GM21381 (cell line): ENCODE measurements around the gene STRBP.
"Not testable (repeated sequence)": the region's sequence is repeated elsewhere in the genome, so short reads cannot be mapped to it uniquely, and the experiment has no call there.

Experiments used
- ATAC-seq: cut with Tn5 transposase; IDR thresholded peaks from one replicate; pipeline ENCODE4 v1.9.1; 2021; ENCODE audit warnings: mild to moderate bottlenecking, moderate library complexity; ENCODE audit not compliant: unreplicated experiment

The STRBP gene

DNA sequence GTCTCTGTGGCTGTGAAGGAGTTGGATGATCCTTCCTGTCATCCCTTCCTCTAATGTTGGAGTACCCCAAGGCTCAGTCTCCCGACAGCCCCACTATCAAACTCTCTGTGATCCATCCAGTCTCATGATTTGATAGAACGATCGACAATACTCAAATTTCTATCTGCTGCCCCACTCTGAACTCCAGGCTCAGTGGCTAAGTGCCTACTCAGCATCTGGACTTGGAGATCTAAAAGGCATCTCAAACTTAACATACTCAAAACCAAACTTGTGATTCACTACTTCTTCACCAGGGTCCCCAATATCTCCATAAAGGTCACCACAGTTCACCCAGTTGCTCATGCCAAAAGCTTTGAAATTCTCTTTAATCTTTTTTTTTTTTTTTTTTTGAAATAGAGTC lies 15.1 kb upstream of the STRBP start:
- no peak for ATAC-seq

DNA sequence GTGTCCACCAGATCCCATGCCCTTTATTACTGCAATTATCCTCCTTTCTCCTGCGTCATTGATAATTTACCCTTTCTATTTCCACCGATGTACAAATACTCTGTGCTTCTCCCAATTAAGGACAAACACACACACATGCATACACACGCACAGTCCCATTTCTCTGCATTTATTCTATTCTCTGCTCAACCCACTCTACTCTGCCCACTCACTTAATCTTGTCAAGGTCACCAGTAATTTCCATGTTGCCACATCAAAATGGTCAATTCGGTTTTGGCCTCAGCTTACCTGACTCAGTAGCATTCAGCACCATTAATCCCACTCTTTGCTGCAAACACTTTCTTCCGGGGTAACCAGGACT lies 14.6 kb upstream of the STRBP start:
- ATAC-seq = no peak

DNA sequence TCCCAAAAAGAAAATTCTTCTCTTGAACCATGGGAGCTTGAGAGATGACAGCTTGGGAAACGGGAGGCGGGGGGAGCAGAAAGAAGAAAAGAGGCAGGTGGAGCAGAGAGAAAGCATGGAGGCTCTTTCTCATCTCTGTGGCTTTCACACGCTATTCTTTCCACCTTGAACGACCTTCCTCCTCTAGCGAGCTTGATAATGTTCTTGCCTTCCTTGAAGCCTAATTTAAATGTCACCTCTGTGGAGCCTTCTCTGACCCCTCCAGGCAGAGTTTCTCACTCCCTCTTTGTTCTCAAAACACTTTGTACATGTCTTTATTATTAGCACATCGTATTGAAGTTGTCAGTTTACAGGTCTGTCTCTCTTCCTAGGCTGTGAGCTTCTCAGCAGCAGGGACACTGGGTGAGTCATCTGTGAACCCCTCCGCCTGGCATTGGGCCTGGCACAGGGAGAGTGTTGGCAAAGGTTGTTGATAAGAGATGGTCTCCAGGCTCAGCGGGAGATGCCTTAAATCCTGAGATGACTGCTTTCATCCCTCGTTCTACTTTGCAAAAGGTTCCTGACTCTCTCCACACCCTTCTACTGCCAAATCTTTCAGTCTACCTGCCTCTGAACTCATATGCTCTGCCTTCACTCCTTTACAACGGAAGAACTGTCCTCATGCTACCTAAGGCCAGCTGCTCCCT lies 14.1 kb upstream of the STRBP start:
- no peak for ATAC-seq

DNA sequence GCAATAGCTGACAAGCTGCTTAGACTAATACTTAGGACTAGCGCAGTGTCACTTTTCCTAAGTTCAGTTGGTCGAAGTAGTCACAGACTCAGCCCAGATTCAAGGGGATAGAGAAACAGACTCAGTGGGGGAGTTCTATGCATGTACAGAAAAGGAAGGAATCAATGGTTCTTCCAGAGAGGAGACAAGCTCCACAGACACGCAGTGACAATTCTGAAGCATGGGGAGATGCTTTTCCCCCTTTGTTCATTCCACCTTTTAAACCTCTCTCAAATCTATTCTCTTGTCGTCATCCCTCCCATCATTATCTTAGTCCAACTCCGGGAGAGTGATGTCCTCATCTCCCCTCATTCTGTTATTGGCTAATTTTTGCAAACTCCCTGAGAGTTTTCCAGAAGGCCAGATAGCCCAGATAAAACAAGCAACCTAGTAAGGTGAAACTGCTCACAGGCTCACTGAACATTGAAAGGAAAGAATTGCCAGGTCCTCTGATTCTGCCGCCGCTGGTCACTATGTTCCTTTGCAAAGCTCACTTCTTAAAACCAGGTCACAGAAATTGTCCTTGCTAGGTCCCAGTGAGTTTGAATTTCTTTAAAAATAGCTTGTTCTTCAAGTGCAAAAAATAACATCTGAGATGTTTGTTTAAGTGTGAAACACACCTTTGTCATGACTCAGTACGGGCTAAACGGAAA lies 13.4 kb upstream of the STRBP start:
- ATAC-seq = no peak

DNA sequence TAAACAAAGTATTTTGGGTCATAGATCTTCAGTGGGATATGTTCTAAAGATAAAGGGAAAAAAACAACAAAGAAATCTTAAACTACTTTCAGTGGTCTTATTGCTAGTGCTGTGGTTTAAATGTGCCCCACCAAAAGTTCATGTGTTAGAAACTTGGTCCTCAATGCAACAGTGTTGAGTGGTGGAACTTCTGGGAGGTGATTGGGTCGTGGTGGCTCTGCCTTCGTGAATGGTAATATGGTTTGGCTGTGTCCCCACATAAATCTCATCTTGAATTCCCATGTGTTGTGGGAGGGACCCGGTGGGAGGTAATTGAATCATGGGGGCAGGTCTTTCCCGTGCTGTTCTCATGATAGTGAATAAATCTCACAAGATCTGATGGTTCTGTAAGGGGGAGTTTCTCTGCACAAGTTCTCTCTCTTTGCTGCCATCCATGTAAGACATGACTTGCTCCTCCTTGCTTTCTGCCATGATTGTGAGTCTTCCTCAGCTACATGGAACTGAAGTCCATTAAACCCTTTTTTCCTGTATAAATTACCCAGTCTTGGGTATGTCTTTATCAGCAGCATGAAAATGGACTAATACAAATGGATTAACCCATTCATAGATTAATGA lies 10.6 kb upstream of the STRBP start:
- not testable (repeated sequence) for ATAC-seq

DNA sequence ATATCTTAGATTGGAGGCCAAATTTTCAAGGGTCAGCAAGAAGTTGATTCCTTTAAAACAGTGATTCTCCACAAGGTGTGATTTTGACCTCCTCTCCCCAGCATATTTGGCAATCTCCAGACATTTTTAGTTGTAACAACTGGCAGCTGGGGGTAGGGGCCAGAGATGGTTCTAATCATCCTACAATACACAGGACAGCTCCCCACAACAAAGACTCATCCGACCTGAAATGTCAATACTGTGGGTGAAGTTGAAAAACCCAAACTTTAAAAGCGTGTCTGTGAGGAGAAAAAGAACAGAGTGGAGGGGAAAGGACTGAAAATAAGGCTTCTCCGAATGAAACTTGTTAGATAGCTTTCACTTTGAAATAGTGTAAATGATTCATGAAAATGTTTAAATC lies 10.0 kb upstream of the STRBP start:
- no peak for ATAC-seq

DNA sequence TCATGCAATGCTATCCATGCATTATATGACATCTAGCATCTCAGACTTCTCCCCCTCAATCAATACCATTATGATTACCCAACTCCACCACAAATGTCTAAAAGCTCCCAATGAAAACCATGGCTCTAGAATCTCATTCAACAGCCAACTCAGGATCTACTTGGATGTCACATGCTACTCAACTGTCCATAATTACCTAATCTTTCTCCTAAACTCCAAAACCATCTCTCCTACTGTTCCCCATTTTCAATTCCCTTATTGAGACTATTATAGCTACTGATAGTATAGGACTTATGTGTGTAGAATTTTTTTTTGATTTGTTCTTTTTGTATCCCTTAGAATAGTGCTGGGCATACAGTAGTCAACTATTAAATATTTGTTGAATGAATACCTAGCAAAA lies 8.2 kb upstream of the STRBP start:
- ATAC-seq = no peak

DNA sequence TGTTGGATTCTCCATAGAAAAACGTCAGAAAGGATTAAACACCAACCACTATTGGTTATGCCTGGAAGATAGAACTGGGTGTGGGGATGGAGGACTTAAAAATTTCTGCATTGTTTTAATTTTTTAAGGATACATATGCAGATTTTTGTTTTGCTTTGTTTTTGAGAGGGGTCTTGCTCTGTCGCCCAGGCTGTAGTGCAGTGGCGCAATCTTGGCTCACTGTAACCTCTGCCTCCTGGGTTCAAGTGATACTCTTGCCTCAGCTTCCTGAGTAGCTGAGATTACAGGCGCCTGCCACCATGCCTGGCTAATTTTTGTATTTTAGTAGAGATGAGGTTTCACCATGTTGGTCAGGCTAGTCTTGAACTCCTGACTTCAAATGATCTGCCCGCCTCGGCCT lies 2.7 kb upstream of the STRBP start:
- ATAC-seq = not testable (repeated sequence)

DNA sequence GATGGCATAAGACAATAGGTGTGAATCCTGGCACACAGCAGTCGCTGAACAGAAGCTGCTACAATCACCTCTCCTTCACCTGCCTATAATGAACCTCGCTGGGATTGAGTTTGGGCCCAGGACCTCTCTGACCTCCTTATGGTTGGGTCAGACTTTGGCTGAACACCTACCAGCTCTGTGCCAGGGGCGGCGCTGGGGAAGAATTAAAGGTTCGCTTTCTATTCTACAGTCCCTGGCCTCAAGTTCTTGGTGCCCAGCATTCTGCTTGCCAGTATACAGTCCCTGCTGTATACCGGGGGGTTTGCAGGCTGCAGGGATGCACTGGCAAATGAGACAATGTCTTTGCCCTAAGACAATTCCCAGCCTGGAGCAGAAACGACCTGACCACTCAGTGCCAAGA lies 895 bp upstream of the STRBP start:
- ATAC-seq = no peak

DNA sequence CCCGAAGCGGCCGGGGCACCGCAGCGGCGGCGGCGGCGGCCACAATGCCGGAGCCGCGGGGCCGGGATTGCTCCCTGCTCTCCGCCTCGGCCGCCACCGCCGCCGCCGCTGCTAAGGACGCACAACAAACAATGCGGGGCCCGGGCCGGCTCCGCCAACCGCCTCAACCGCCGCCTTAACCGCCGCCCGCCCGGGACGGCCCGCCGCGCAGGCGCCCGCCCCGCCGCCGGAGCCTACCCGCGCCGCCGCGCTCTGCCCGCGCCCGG lies 254 bp downstream of the STRBP start:
- ATAC-seq = no peak

DNA sequence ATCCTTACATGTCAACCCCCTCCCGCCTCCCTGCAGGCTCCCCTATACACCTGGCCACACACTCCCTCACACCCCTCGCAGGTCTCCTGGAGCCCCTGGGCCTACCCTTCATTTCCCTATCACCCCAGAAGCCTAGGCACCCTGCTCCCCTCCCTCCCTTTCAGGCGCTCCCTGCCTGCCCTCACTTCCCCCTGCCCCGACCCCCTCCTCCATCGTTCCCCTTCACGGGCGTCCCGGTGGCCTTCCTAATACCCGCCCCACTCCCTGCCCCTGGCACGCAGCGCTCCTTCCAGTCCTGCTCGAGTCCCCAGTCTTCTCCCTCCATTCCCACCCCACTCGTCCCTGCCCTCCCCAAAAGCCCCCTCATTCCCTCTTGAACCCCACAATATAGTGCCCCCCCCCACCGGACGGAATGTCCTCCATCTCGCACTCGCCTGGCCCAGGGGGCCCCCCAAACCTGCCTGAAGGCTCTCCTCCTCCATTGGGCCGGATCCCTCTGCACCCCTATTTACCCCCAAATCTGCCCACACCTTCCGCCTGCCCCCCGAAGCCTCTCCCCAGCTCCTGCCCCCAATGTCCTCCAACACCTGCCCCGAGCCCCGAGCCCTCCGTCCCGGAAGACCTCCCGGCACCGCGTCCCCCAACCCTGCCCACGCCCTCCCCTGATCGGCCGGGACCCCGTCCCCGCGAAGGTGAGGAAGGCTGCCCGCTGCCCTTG lies 746 bp downstream of the STRBP start:
- ATAC-seq = peak; percentile 6

DNA sequence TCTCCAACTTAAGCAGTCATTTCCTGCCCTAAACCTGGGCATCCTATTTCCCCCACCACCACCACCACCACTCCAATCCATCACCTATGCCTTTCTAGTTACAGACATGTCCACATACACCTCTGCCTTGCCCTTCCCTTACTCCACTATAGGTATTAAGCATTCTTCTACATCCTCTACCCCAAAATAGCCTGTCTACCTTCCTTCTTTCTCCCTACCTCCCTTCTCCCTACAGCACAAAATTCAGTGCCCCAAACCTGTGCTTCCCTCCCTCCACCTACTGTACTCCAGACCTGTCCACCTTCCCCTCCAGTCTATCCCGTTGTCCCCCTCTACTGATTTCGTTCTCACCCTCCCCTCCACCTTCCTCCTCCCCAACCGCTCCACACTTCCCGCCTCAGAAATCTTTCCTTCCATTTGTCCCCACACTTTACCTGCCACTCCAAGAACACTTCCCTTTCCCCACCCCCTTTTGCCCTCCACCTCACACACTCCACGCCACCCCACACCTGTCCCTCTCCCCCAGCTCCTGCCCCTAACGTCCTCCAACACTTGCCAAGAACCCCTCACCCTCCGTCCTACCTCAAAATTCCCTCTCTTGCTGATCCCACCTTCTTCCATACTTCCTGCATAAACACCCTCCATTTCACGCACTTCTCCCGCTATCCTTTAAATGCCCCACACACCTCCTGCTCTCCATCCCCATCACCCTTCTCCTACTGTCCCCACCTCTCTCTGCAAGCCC lies 1.6 kb downstream of the STRBP start:
- ATAC-seq = no peak

DNA sequence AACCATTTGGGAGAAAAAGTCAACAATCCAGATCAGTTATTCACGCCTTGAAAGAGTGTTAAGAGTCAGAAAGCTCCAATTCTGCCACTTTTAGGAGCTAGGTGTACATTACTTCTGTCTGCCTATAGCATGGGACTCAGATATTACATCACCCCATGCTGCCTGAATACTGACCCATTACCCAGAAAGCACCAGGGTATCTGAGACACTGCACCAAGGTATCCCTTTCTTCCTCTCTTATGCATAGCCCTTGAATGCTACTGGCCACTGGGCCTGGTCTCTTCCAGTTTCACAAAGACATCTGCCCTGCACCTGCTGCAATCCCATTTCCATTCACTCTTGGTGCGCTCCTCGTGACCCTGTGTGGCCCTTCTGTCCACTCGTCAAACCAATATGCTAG lies 2.6 kb downstream of the STRBP start:
- no peak for ATAC-seq

DNA sequence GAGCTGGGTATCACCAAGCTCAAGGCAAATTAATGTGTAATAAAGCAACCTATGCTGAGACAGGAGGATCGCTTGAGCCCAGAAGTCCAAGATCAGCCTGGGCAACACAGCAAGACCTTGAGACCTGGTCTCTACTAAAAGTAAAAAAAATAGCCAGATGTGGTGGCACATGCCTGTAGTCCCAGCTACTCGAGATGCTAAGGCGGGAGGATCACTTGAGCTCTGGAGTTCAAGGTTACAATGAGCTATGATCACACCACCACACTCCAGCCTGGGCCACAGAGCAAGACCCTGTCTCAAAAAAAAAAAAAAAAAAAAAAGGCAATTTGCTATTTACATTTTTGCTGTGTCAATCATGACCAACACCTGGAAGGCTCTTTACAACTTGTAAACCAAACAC lies 5.2 kb downstream of the STRBP start:
- ATAC-seq = no peak

DNA sequence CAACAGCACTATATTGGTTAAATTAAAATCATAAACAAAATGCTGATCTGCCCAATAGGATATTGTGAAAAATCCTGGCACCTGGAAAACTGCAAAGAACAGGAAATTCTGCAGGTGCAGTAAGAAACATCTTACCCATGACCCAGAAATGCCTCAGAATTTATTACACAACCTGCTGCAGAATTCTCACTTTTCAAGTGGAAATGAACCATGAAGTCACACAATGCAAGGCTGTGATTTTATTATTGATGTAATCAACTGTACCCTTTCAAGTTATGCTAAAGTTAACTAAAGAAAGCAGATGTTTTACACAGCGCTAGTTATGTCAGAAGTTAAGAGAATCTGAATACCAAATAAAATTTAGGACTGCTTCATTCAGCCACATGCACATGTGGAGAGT lies 6.0 kb downstream of the STRBP start:
- ATAC-seq = no peak

DNA sequence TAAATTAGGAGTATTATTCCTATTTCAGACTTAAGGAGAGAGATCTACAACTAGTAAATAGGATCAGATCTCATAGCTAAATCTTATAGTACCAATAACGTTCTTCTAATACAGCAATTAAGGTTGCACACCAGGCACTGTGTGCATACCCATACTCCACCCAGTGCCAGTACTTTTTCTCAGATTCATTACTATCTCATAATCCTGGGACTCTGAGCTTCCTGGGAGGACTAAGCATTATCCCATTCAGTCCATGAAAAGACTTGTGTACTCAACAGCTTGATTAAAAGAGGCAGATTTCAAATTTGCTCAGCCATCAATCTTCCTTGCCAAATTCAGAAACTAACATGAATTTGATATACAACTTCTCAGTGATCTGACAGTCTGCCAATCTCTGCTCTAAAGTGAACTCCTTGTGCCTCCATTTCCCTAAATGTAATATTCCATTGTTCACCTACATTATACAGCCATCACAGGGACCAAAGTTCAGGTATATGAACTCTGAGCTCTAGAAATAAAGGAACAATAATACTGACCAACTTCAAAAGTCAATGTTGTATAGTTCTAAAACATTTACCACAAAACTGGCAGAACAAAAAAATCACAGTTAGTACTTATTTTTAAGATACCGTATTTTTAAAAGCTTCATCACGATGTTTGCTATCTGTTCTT lies 7.2 kb downstream of the STRBP start:
- no peak for ATAC-seq

DNA sequence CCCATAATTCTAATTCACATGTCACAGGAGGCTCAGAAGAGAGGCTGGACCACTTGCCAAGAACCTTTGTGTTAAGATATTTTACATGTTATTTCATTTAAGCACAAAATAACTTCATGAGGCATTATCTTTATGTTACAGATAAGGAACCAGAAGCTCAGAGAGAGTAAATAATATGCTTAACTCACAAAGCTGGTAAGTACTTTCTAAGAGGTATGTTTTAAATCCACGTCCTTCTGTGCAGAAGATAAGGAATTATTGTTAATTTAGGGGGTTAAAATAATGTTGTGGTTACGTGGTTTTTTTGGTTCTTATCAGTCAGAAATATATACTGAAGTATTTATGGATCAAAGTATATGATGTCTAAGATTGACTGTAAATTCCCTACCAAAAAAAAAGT lies 8.0 kb downstream of the STRBP start:
- ATAC-seq = no peak

DNA sequence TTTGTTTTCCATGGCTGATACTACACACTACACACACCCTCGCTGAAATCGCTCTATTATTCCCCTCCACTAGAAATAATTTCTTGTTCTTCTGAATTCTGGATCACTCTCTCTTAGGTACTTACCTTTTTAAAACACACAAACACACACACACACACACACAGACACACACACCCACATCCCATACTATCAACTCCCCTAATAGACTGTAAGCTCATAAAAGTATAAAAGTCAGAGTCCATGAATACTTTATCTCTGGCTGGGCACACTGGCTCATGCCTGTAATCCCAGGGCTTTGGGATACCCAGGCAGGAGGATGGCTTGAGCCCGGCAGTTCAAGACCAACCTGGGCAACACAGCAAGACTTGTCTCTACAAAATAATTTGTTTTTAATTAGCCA lies 11.1 kb downstream of the STRBP start:
- no peak for ATAC-seq

DNA sequence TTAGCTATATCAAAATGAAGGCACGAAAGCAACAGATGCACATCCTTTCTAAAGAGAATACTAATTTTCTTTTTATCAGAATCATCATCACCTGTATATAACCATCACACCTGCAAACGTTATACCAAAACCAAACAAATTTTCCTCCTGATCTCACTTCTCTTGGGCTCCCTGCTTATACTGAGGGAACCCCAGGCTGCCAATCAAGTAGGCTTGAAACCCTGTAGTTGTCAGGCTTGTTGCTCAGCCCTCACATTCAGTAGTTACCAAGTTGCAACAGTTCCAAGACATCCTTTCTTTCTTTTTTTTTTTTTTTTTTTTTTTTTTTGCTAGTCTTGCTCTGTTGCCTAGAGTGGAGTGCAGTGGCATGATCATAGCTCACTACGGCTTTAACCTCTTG lies 12.7 kb downstream of the STRBP start:
- ATAC-seq = no peak

DNA sequence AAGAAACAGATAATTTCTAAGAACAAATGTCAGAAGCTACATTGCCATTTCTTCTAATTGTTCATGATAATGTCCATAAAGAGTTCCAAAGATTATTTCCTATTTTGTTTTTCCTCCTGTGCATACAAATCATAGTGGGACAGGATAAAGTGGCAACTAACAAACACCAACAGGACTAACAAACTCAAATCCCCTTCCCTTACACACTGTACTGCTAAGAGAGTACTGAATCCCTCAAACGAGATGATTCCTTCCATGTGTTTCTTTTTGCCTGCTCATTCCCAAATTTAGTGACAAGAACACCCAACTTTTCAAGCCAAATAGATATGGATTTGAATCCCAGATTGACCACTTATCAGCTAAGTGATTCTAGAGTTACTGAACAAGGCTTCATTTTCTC lies 15.2 kb downstream of the STRBP start:
- ATAC-seq = no peak

DNA sequence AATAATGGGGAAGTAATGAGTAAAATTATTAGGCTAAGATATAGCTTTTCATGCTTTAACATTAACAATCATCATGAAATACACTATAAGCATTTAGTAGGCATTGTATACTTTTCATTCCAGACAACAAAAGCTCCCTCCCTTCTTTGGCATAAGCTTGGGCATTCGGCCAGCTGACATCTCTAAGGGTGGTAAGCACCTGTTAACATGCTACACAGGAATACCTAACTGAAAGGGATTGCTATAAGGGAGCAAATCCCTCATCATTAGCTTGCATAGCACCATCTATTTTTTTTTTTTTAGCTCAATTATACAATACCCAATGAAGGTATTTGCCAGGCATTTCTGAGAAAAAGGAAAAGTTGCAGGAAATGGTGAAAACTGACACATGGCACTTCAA lies 16.6 kb downstream of the STRBP start:
- ATAC-seq = no peak
